CD8-positive, alpha-beta memory T cell (primary cell): ENCODE results near the gene SLC16A6. TPM values are rescaled to one million over a fixed set of nuclear protein-coding genes. Genes with fewer than 3 reads are reported as not detected.
A peak's percentile ranks its signal among the peaks of the same experiment; 100 is the strongest.
"Not testable (repeated sequence)": the region's sequence is repeated elsewhere in the genome, so short reads cannot be mapped to it uniquely, and the experiment has no call there.

Experiments
- CTCF ChIA-PET: fragments of 350-600 bp; sonication (Branson Sonifier 250); formaldehyde crosslinking; loops from one replicate; lab custom pipeline; 2021; ENCODE audit warnings: antibody characterized with exemption; lab: Charles Lee
- POLR2A ChIA-PET: fragments of 350-600 bp; sonication (Branson Sonifier 250); formaldehyde crosslinking; loops from one replicate; lab custom pipeline; 2021; ENCODE audit warnings: antibody characterized with exemption; lab: Charles Lee
- DNase-seq, 5 donors: peaks; one replicate each; pipeline versions ENCODE4 v3.0.0 to v3.0.0-alpha.2; 2020 to 2022; ENCODE audit warnings: mixed read lengths in 1 of 5
- H3K27ac ChIP-seq: one replicate; pipeline ENCODE4 v1.7.0; 2013; ENCODE audit warnings: low read depth, mild to moderate bottlenecking, low read length, moderate library complexity
- H3K27me3 ChIP-seq: 2 replicates; pipeline ENCODE4 v1.7.0; 2013; ENCODE audit warnings: low read length, mild to moderate bottlenecking; ENCODE audit not compliant: insufficient read depth, poor library complexity, severe bottlenecking
- H3K36me3 ChIP-seq: 2 replicates; pipeline ENCODE4 v1.7.0; 2013; ENCODE audit warnings: mild to moderate bottlenecking, low read length, moderate library complexity; ENCODE audit not compliant: insufficient read depth
- H3K4me1 ChIP-seq: 2 replicates; pipeline ENCODE4 v1.7.0; 2013; ENCODE audit warnings: mild to moderate bottlenecking, low read length, moderate library complexity; ENCODE audit not compliant: insufficient read depth
- H3K4me3 ChIP-seq: 2 replicates; pipeline ENCODE4 v1.7.0; 2013; ENCODE audit warnings: mild to moderate bottlenecking, low read length
- H3K9me3 ChIP-seq: 2 replicates; pipeline ENCODE4 v1.7.0; 2013; ENCODE audit warnings: mild to moderate bottlenecking, low read length
- H3K27ac Mint-ChIP-seq, 8 donors: one replicate each; pipeline ENCODE4 v1.8.0; 2020 to 2021; ENCODE audit warnings: mixed read lengths in 8 of 8, mild to moderate bottlenecking in 6 of 8, inconsistent platforms in 3 of 8, moderate library complexity in 3 of 8
- H3K27me3 Mint-ChIP-seq, 2 donors: one replicate each; pipeline ENCODE4 v1.8.0; 2020 to 2021; ENCODE audit warnings: mixed read lengths in 2 of 2, mild to moderate bottlenecking in 1 of 2, moderate library complexity in 1 of 2
- H3K36me3 Mint-ChIP-seq, 3 donors: one replicate each; pipeline ENCODE4 v1.8.0; 2020 to 2021; ENCODE audit warnings: mixed read lengths in 3 of 3, inconsistent platforms in 1 of 3, mild to moderate bottlenecking in 1 of 3
- H3K4me1 Mint-ChIP-seq, 3 donors: one replicate each; pipeline ENCODE4 v1.8.0; 2020 to 2021; ENCODE audit warnings: mixed read lengths in 3 of 3, inconsistent platforms in 1 of 3, mild to moderate bottlenecking in 1 of 3
- H3K4me3 Mint-ChIP-seq, 7 donors: one replicate each; pipeline ENCODE4 v1.8.0; 2020 to 2021; ENCODE audit warnings: mixed read lengths in 7 of 7, mild to moderate bottlenecking in 6 of 7, moderate library complexity in 4 of 7, inconsistent platforms in 2 of 7
- H3K9me3 Mint-ChIP-seq, 5 donors: one replicate each; pipeline ENCODE4 v1.8.0; 2020 to 2022; ENCODE audit warnings: mixed read lengths in 5 of 5, mild to moderate bottlenecking in 3 of 5, moderate library complexity in 2 of 5, inconsistent platforms in 1 of 5
- polyA plus RNA-seq: library from polyadenylated mRNA; unstranded; fragments of 300-500 nt; fragmentation: Illumina TruSeq; gene quantifications from one replicate; pipeline ENCODE4 v1.2.3, GENCODE V29; 2021
- total RNA-seq, 2 experiments: library from RNA; stranded (reverse); gene quantifications; one replicate each; pipeline ENCODE4 v1.2.3, GENCODE V29; 2021

Gene SLC16A6
- total and polyA plus RNA-seq, 3 experiments from 2014 or later: 1.3 to 9.4 (median 8.4) TPM

- CTCF ChIA-PET: interaction anchor here (0.6 to 5.8 kb wide), 18 partner anchors 14 to 203 kb away, joined by 3 to 59 read pairs (median 4); partner anchors contain the start of genes AMZ2 and WIPI1
- DNase-seq: peak in 2 of 5 donors; percentile 39 to 61
- not testable (repeated sequence) for H3K36me3 ChIP-seq, H3K27me3 Mint-ChIP-seq, H3K9me3 ChIP-seq, H3K27me3 ChIP-seq, H3K4me3 ChIP-seq, H3K9me3 Mint-ChIP-seq, H3K27ac ChIP-seq
- Mint-ChIP-seq H3K4me3 (peak overlapping the region in 2 of 7 donors; percentile 3 to 17), H3K4me1 (peaks cover 34 to 49% (median 46%) of the 10 kb centered on the region in 3 donors), H3K36me3 (peaks cover 0 to 15% (median 6%) of the 10 kb centered on the region in 3 donors), H3K27ac (peak overlapping the region; percentile 16 to 82 (median 76))
- POLR2A ChIA-PET: interaction anchor here (0.6 kb wide), 1 partner anchor 159 kb away, joined by 5 read pairs; no protein-coding TSS in a partner anchor
- H3K4me1 ChIP-seq: peaks cover 26% of the 10 kb centered on the region
These were observed 27.7 kb downstream of the SLC16A6 start for GRCh38 chr17:68263101-68263681.

GRCh38 chr17:68262467-68262866 lies 28.5 kb downstream of the SLC16A6 start:
- POLR2A ChIA-PET: interaction anchor here (0.7 kb wide), 1 partner anchor 188 kb away, joined by 5 read pairs; no protein-coding TSS in a partner anchor
- CTCF ChIA-PET: interaction anchor here (0.6 to 5.8 kb wide), 16 partner anchors 15 to 203 kb away, joined by 3 to 59 read pairs (median 5); partner anchors contain the start of genes AMZ2 and WIPI1
- DNase-seq, H3K9me3 ChIP-seq, H3K27ac ChIP-seq, H3K4me3 ChIP-seq, H3K27me3 ChIP-seq, H3K27me3 Mint-ChIP-seq, H3K36me3 ChIP-seq, H3K9me3 Mint-ChIP-seq: not testable (repeated sequence)
- peaks cover 34% of the 10 kb centered on the region for H3K4me1 ChIP-seq
- H3K36me3 Mint-ChIP-seq: peaks cover 0 to 13% (median 5%) of the 10 kb centered on the region in 3 donors
- peak overlapping the region in 1 of 7 donors; percentile 30 for H3K4me3 Mint-ChIP-seq
- peak overlapping the region in 6 of 8 donors; percentile 72 to 88 (median 80) for H3K27ac Mint-ChIP-seq
- peaks cover 39 to 52% (median 51%) of the 10 kb centered on the region in 3 donors for H3K4me1 Mint-ChIP-seq

DNA sequence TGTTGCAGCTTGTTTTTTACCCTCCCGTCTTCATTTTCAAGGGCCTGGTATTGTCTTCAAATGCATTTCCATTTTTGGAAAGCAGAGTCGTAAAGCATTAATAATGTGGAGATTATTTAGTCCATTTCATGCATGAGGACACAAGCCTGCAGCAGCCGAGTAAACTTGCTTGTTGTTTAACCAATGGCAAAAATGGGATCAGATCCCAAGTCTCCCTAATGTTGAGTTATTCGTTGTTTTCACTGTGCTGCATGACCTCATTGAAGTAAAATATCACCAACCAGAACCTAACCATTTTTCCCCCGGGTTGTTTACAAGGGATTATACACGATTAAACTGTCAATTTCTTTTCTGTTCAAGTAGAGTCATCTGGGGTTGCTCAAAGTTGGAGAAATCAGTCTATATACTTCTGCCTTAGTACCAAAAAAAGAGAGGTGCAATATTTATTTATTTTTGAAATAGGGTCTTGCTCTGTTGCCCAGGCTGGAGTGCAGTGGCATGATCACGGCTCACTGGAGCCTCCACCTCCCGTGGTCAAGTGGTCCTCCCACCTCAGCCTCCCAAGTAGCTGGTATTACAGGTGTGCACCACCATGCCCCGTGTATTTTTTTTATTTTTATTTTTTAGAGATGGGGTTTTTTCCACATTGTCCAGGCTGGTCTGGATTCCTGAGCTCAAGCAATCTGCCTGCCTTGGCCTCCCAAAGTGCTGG lies 30.7 kb downstream of the SLC16A6 start:
- Mint-ChIP-seq H3K36me3 (peaks cover 0 to 18% (median 6%) of the 10 kb centered on the region in 3 donors), H3K4me1 (peaks cover 56 to 72% (median 66%) of the 10 kb centered on the region in 3 donors), H3K4me3 (no peak overlapping the region), H3K27me3 (no peaks in the 10 kb centered on the region), H3K9me3 (no peaks in the 10 kb centered on the region), H3K27ac (peak overlapping the region; percentile 92 to 99 (median 97))
- Histone ChIP-seq H3K9me3 (no peaks in the 10 kb centered on the region), H3K4me3 (no peak overlapping the region), H3K36me3 (no peaks in the 10 kb centered on the region), H3K4me1 (peaks cover 56% of the 10 kb centered on the region), H3K27ac (no peak overlapping the region), H3K27me3 (no peaks in the 10 kb centered on the region)
- DNase-seq: no peak
- ChIA-PET POLR2A (no interaction called here), CTCF (interaction anchor here (1.0 to 5.8 kb wide), 8 partner anchors 11 to 176 kb away, joined by 3 to 59 read pairs (median 6); no protein-coding TSS in a partner anchor)

- not testable (repeated sequence) for H3K9me3 ChIP-seq, H3K27me3 ChIP-seq, H3K4me3 ChIP-seq, H3K9me3 Mint-ChIP-seq, H3K27me3 Mint-ChIP-seq, H3K36me3 ChIP-seq, H3K27ac ChIP-seq, DNase-seq
- ChIA-PET POLR2A (interaction anchor here (0.8 to 1.4 kb wide), 4 partner anchors 11 to 32 kb away, joined by 3 to 11 read pairs (median 4); partner anchors contain the start of genes AMZ2 and ARSG), CTCF (interaction anchor here (1.0 to 2.9 kb wide), 7 partner anchors 10 to 172 kb away, joined by 3 to 14 read pairs (median 6); no protein-coding TSS in a partner anchor)
- peaks cover 0 to 18% (median 6%) of the 10 kb centered on the region in 3 donors for H3K36me3 Mint-ChIP-seq
- peak overlapping the region; percentile 93 to 99 (median 98) for H3K27ac Mint-ChIP-seq
- H3K4me3 Mint-ChIP-seq: peak overlapping the region in 5 of 7 donors; percentile 64 to 76 (median 72)
- H3K4me1 Mint-ChIP-seq: peaks cover 62 to 78% (median 72%) of the 10 kb centered on the region in 3 donors
- H3K4me1 ChIP-seq: peaks cover 62% of the 10 kb centered on the region
These were observed 31.3 kb downstream of the SLC16A6 start for GRCh38 chr17:68259648-68259951.

DNA sequence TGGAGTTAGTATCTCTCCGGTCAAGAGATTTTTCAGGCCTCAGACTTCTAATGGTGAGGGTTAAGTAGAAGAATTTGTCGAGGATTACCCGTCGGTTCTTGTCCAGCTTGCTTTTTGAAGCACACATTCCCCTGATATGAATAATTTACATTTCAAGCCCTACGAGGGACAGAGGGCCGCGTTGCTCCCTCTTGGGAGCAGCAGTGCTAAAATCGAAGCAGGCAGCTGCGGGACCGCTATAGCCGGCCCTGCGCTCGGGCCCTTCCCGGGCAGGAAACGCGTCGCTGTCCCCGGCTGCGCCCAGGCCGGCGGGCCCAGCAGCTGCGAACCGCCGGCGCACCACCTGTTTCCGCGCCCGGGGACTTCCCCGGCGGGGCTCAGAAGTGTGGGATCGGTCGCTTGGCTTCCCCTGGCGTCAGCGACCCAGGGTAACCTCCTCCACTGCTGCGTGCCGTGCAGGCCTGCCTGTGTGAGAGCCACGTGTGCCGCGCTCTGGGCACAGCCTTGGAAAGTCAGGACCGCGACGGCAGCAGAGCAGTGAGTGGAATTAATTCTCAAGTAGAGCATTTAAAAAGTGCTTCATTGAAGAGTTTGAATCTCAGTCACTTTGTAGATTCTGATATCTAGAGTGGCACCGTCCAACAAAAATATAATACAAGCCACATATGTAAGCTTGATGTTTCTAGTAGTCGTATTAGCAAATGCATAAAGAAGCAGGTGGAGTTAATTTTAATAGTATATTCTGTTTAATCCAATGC lies 31.9 kb downstream of the SLC16A6 start:
- Mint-ChIP-seq H3K27ac (peak overlapping the region; percentile 93 to 99 (median 98)), H3K36me3 (peaks cover 0 to 20% (median 6%) of the 10 kb centered on the region in 3 donors), H3K4me1 (peaks cover 68 to 83% (median 78%) of the 10 kb centered on the region in 3 donors), H3K4me3 (peak overlapping the region; percentile 64 to 77 (median 72))
- H3K9me3 Mint-ChIP-seq, H3K9me3 ChIP-seq, H3K27me3 Mint-ChIP-seq, H3K27me3 ChIP-seq, H3K36me3 ChIP-seq, H3K4me3 ChIP-seq: not testable (repeated sequence)
- POLR2A ChIA-PET: interaction anchor here (0.8 to 1.4 kb wide), 5 partner anchors 11 to 53 kb away, joined by 3 to 11 read pairs (median 4); partner anchors contain the start of genes AMZ2 and ARSG
- peak overlapping the region; percentile 72 for H3K27ac ChIP-seq
- CTCF ChIA-PET: interaction anchor here (1.0 to 2.9 kb wide), 10 partner anchors 10 to 202 kb away, joined by 3 to 14 read pairs (median 5); no protein-coding TSS in a partner anchor
- peaks cover 68% of the 10 kb centered on the region for H3K4me1 ChIP-seq
- peak; percentile 72 to 91 (median 79) for DNase-seq

DNA sequence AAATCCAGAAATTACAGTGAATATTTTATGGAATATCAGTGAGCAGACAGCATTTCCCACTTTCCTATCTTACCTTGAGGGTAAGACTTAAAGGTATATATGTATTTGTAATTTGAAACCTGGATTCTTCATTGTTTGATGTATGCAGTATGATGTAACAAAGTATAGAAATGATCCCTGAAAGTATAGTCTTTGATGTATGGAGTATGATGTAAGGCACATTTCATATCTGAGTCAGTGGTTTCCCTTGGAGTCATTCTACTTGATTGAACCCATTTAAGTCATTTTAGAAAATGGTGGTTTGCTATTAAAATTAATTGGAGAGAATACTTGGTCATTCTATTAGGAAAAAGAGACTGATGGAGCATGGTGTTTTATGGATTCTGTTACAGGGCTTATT lies 33.0 kb downstream of the SLC16A6 start:
- ChIA-PET POLR2A (interaction anchor here (0.7 to 1.4 kb wide), 4 partner anchors 8 to 52 kb away, joined by 3 to 11 read pairs (median 4); partner anchors contain the start of gene AMZ2), CTCF (interaction anchor here (1.0 to 2.9 kb wide), 8 partner anchors 9 to 203 kb away, joined by 3 to 14 read pairs (median 6); no protein-coding TSS in a partner anchor)
- Mint-ChIP-seq H3K4me1 (peaks cover 76 to 88% (median 84%) of the 10 kb centered on the region in 3 donors), H3K4me3 (peak overlapping the region; percentile 6 to 77 (median 42)), H3K36me3 (peaks cover 3 to 25% (median 6%) of the 10 kb centered on the region in 3 donors), H3K27ac (peak overlapping the region; percentile 85 to 99 (median 98)), H3K9me3 (no peaks in the 10 kb centered on the region), H3K27me3 (no peaks in the 10 kb centered on the region)
- Histone ChIP-seq H3K4me3 (no peak overlapping the region), H3K4me1 (peaks cover 79% of the 10 kb centered on the region), H3K9me3 (no peaks in the 10 kb centered on the region), H3K36me3 (no peaks in the 10 kb centered on the region), H3K27ac (no peak overlapping the region), H3K27me3 (no peaks in the 10 kb centered on the region)
- no peak for DNase-seq

DNA sequence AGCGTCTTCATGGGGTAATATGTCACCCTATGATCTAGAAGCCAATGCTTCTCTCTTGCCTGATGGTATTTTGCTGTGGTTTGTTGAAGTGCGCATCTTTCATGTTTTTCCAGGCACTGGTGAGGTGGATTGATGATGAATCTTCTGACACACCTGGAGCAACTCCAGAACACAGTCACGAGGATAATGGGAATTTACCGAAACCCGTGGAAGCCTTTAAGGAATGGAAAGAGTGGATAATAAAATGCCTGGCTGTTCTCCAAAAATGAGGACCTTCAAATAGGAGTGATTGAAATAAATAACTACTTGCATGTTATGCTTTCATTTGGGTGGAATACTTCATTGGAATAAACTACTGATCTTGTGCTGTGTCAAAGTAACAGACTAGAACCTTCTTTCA lies 34.2 kb downstream of the SLC16A6 start:
- CTCF ChIA-PET: interaction anchor here (1.0 kb wide), 1 partner anchor 175 kb away, joined by 3 read pairs; no protein-coding TSS in a partner anchor
- Mint-ChIP-seq H3K4me3 (peak overlapping the region in 6 of 7 donors; percentile 57 to 82 (median 68)), H3K27ac (peak overlapping the region; percentile 85 to 99 (median 98)), H3K36me3 (peaks cover 4 to 30% (median 9%) of the 10 kb centered on the region in 3 donors), H3K4me1 (peaks cover 75 to 94% (median 83%) of the 10 kb centered on the region in 3 donors)
- Histone ChIP-seq H3K4me1 (peaks cover 86% of the 10 kb centered on the region), H3K4me3 (peak overlapping the region; percentile 26)
- H3K27ac ChIP-seq, H3K9me3 ChIP-seq, H3K36me3 ChIP-seq, H3K27me3 ChIP-seq, POLR2A ChIA-PET, DNase-seq, H3K9me3 Mint-ChIP-seq, H3K27me3 Mint-ChIP-seq: not testable (repeated sequence)
